Raji (cell line): ENCODE measurements around the gene LRCH1.

Source experiments
- POLR2A ChIP-seq: IDR thresholded peaks from 2 replicates; pipeline ENCODE4 v1.6.1; 2011; ENCODE audit warnings: low read depth, low read length, control low read depth; ENCODE audit not compliant: insufficient read depth

LRCH1 gene

GRCh38 chr13:46761174-46761573 lies 208.2 kb downstream of the LRCH1 start:
- no peak for TF ChIP-seq POLR2A

- no peak for TF ChIP-seq POLR2A
Measured at GRCh38 chr13:46761866-46762265, 208.9 kb downstream of the LRCH1 start.

DNA sequence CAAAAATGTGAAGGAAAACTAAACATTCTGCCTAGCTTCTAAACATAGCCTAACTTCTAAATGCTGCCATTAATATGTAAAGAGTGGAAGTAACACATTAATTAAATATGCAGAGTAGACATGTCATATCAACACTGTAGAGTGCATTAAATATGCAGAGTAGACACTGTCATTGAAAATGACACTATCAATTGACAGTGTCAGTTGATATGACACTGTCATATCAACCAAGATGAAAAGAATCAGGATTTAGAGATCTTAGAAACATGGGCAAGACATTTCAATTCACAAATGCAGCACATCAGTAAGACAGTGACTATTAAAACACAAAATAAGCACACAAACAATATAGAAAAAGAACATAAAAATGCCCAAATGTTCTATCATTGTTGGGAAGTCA lies 218.7 kb downstream of the LRCH1 start:
- no peak for TF ChIP-seq POLR2A

GRCh38 chr13:46773541-46773940 lies 220.6 kb downstream of the LRCH1 start:
- TF ChIP-seq POLR2A, result no peak

- no peak for TF ChIP-seq POLR2A
Measured at GRCh38 chr13:46775385-46776107, 222.6 kb downstream of the LRCH1 start.

GRCh38 chr13:46778095-46778494 lies 225.1 kb downstream of the LRCH1 start:
- no peak for TF ChIP-seq POLR2A

DNA sequence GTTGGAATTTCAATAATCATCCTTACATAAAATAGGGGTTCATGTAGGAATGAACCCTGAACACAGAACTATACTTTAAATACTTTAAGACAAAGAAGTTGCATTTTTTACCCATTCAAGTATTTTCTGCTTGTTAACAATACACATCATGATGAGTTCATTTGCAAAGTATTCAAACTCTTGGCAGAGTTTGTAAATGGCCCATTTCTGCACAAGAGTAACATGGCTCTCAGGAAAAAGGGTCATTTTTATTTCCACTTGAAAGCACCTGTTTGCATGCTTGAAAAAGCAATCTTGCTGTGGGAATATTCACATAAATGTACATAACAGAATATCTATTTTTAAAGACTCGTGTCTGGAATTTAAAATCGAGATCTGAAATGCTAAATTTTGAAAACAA lies 225.9 kb downstream of the LRCH1 start:
- TF ChIP-seq POLR2A, result no peak

- TF ChIP-seq POLR2A, result no peak
Measured at GRCh38 chr13:46782066-46782465, 229.1 kb downstream of the LRCH1 start.

DNA sequence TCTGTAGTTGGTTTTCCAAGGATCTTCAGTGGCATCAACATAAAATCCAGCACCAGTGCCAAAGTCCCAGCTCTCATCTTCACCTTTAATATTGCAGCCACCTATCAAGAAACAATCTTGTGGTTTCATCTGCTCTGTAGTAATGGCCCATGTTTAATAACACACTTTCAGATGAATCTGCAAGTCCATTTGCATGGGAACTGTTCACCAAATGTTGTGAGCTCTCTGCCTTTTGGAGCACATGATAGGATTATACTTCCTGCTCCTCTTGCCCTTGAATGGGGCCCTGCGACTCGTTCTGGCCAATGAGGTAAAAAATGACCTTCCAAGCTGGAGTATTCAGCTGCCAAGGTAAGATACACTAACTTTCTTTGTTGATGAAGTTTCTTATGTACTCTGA lies 229.7 kb downstream of the LRCH1 start:
- no peak for TF ChIP-seq POLR2A

- no peak for TF ChIP-seq POLR2A
Measured at GRCh38 chr13:46783504-46783903, 230.5 kb downstream of the LRCH1 start.

DNA sequence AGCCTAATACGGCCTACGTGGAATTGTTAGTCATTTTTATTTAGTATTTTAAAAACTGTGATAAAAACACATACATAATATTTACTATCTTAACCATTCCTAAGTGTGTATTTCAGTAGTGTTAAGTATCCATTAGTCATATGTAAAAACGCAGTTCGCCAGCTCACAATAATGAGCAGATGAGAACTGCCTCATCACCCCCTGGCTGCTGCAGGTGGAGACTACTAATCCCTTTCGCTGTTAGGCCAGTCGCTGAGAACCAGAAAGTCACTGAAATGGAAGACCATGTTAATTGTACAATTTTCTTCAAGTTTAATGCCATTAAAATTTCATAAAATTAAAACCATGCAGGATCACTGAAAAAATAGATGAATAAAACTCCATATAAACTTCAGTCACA lies 242.4 kb downstream of the LRCH1 start:
- TF ChIP-seq POLR2A, result no peak

GRCh38 chr13:46796129-46796514 lies 243.2 kb downstream of the LRCH1 start:
- no peak for TF ChIP-seq POLR2A

GRCh38 chr13:46796515-46797474 lies 243.8 kb downstream of the LRCH1 start, which contains the start of gene ESD:
ESD (minus strand) TSS chr13:46797161; CDS start chr13:46791413, 5,748 bp downstream.
- TF ChIP-seq POLR2A, result peak; percentile 54

- no peak for TF ChIP-seq POLR2A
Measured at GRCh38 chr13:46797501-46798237, 244.7 kb downstream of the LRCH1 start.

GRCh38 chr13:46799139-46799538 lies 246.2 kb downstream of the LRCH1 start:
- no peak for TF ChIP-seq POLR2A
